HUES48 (cell line): ENCODE results near the gene SLC18A3.
A peak's percentile ranks its signal among the peaks of the same experiment; 100 is the strongest.

ENCODE experiments used
- H3K27ac ChIP-seq: one replicate; pipeline ENCODE4 v1.7.0; 2013; ENCODE audit warnings: low read depth, low read length, inconsistent platforms
- H3K27me3 ChIP-seq: 2 replicates; pipeline ENCODE4 v1.6.1; 2013; ENCODE audit warnings: mild to moderate bottlenecking, low read length; ENCODE audit not compliant: control insufficient read depth, insufficient read depth
- H3K36me3 ChIP-seq: 2 replicates; pipeline ENCODE4 v1.6.1; 2013; ENCODE audit warnings: low read length; ENCODE audit not compliant: control insufficient read depth, insufficient read depth
- H3K4me1 ChIP-seq: 2 replicates; pipeline ENCODE4 v1.6.1; 2013; ENCODE audit warnings: mild to moderate bottlenecking, low read length; ENCODE audit not compliant: control insufficient read depth, insufficient read depth
- H3K4me3 ChIP-seq: 2 replicates; pipeline ENCODE4 v1.5.1; 2013; ENCODE audit warnings: mild to moderate bottlenecking, low read depth, low read length
- H3K9ac ChIP-seq: 2 replicates; pipeline ENCODE4 v1.6.1; 2013; ENCODE audit warnings: mild to moderate bottlenecking, low read depth, low read length, moderate library complexity
- H3K9me3 ChIP-seq: 2 replicates; pipeline ENCODE4 v1.6.1; 2013; ENCODE audit warnings: low read length; ENCODE audit not compliant: control insufficient read depth, insufficient read depth

SLC18A3 gene

DNA sequence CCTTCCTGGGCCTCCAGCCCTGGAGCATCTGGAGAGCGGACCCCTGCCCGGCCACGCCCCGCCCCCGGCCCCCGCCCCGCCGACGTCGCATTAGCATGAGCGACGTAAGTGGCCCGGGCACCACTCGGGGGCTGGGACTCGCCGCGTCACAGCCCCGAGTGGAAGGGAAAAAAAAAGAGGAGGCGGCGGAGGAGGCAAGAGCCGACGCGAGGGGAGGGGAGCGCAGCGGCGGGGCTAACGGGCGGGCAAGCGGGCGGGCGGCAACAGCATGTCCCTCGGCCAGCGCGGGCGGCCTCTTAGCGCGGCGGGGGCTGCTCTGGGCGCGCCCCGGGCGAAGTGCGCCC, at the start of gene SLC18A3:
SLC18A3 (plus strand) TSS at position 197 of the 344 bp plus-strand sequence. CDS start 431 bp downstream, outside the sequence.
- Histone ChIP-seq H3K9me3 (no peaks in the 10 kb centered on the region), H3K9ac (no peak within 1 kb of the TSS), H3K27me3 (peaks cover 98% of the 10 kb centered on the region), H3K27ac (no peak within 1 kb of the TSS), H3K36me3 (no peaks in the 10 kb centered on the region), H3K4me3 (peak within 1 kb of the TSS; percentile 63), H3K4me1 (peaks cover 27% of the 10 kb centered on the region)

DNA sequence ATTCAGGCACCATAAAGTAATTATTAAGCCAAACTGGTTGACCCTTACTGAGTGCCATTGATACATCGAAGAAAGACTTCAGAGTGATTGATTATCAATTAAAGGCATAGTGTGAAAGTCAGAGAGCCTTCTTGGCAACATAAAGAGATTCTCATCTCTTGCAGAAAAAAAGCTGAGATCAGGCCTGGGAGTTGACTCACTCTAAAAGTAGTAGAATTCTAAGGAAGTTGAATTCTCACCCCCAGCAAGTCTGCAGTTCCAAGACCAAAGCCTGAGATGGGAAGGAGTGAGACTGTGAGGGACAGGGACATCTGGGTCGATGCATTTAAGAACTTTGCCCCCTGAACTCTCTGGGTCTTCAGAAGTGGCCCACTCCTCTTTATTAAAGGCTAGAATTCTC, 49.6 kb upstream of the SLC18A3 start:
- Histone ChIP-seq H3K9ac (no peak overlapping the region), H3K27me3 (no peaks in the 10 kb centered on the region), H3K27ac (no peak overlapping the region), H3K36me3 (no peaks in the 10 kb centered on the region), H3K4me3 (no peak overlapping the region), H3K4me1 (0 out of 2 replicates have a peak, but pooled peaks cover 8% of the 10 kb centered on the region), H3K9me3 (no peaks in the 10 kb centered on the region)

DNA sequence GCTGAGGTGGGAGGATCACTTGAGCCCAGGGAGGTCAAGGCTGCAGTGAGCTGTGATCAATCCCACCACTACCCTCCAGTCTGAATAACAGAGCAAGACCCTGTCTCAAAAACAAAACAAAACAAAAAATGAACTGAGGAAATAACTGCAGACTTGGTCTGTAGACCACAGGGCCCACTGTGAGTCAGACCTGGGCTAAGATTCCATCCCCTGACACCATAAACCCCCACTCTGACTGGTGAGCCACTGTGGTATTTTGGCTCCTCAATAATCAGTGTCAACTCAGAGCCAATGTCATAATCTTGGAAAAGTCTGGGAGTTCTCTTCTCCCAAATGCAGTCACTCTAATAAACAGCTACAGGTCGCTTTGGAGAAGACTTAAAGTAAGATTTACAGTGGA, 47.2 kb upstream of the SLC18A3 start:
- Histone ChIP-seq H3K4me1 (0 out of 2 replicates have a peak, but pooled peaks cover 8% of the 10 kb centered on the region), H3K4me3 (no peak overlapping the region), H3K9ac (no peak overlapping the region), H3K36me3 (no peaks in the 10 kb centered on the region), H3K9me3 (no peaks in the 10 kb centered on the region), H3K27me3 (no peaks in the 10 kb centered on the region), H3K27ac (no peak overlapping the region)

DNA sequence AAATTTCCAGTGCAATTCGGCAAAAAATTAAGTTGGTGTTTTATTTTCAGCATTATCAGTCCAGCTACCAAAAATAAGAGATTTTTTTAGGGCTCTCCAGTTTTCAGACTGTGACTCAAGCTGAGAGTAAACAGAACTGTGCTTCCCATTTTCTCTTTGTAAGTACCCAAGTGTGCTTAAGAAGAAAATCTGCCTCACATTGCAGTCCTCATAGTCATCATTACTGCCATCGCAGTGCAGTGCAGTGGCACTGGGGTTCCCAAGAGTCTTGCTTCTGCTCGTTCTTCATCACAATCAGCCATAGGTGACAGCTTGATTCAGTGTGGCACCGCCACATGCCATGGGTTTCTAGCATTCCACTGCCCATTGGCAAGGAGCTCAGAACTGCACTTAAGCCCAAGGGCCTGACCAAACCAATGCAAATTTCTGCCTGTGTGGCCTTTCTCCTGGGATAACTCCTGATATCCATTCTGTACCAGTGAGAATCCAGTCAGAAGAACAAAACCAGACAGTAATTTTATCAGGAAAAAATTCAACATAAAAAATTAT, 45.6 kb upstream of the SLC18A3 start:
- Histone ChIP-seq H3K27me3 (no peaks in the 10 kb centered on the region), H3K4me1 (0 out of 2 replicates have a peak, but pooled peaks cover 6% of the 10 kb centered on the region), H3K9me3 (no peaks in the 10 kb centered on the region), H3K4me3 (no peak overlapping the region), H3K9ac (no peak overlapping the region), H3K27ac (no peak overlapping the region), H3K36me3 (no peaks in the 10 kb centered on the region)

DNA sequence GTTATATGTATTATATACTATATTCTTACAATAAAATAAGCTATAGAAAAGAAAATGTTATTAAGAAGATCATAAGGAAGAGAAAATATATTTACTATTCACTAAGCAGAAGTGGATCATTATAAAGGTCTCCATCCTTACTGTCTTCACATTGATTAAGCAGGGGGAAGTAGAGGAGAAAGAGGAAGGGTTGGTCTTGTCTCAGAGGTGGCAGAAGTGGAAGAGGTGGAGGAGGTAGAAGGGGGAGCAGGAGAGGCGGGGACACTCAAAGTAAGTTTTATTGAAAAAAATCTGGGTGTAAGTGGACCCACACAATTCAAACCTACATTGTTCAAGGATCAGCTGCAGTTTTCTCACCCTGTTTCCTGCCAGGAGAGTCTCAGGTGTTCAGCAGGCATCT, 42.3 kb upstream of the SLC18A3 start:
- H3K4me1 ChIP-seq, result no peaks in the 10 kb centered on the region

DNA sequence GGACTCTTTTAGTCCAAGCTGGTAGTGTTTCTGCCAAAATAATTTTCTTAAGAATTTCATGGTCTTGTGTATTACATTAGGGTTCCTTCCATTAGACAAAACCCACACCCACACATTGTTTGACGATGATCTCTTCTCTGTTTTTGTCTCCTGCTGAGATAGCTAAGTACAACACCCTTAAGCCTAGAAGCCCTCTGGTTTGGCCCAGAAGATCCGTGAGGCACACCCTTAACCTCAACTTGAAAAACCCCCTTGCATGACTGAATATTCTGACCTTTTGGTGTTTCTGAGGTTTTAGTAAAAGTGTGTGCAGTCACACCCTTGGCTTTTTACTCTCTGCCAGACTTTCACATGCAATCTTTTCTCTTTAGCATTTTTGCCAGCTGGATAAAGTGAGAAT, 41.9 kb upstream of the SLC18A3 start:
- no peak overlapping the region for H3K27ac ChIP-seq
- H3K4me1 ChIP-seq, result no peaks in the 10 kb centered on the region
- H3K27me3 ChIP-seq, result no peaks in the 10 kb centered on the region
- no peak overlapping the region for H3K4me3 ChIP-seq
- H3K9ac ChIP-seq, result no peak overlapping the region
- no peaks in the 10 kb centered on the region for H3K9me3 ChIP-seq
- no peaks in the 10 kb centered on the region for H3K36me3 ChIP-seq

More for the DNA sequence above, 42.3 kb upstream of the SLC18A3 start:
- Histone ChIP-seq H3K36me3 (no peaks in the 10 kb centered on the region), H3K27me3 (no peaks in the 10 kb centered on the region), H3K9me3 (no peaks in the 10 kb centered on the region), H3K9ac (no peak overlapping the region), H3K27ac (no peak overlapping the region), H3K4me3 (no peak overlapping the region)

DNA sequence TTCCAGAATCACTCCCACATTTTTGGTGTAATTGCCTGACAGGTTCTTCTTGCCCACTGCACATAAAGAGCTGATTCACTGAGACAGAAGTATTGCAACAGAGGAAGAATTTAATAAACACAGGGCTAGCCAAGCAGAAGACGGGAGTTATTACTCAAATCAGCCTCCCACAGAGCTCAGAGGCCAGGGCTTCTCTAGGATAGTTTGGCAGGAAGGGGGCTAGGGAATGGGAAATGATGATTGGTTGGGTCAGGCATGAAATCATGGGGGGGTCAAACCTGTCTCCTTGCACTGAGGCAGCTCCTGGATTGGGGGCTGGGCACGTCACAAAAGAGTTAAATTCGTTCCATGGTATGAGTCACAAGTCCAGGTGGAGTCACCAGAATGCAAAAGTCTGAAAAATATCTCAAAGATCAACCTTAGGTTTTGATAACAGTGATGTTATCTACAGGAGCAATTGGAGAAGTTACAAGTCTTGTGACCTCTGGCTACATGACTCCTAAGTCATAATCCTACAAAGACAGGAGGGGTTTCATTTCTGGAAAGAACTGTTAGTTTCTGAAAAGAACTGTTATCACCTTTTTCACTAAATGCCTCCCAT, 41.0 kb upstream of the SLC18A3 start:
- Histone ChIP-seq H3K9ac (no peak overlapping the region), H3K4me1 (no peaks in the 10 kb centered on the region), H3K36me3 (no peaks in the 10 kb centered on the region), H3K27ac (no peak overlapping the region), H3K27me3 (no peaks in the 10 kb centered on the region), H3K9me3 (no peaks in the 10 kb centered on the region), H3K4me3 (no peak overlapping the region)

DNA sequence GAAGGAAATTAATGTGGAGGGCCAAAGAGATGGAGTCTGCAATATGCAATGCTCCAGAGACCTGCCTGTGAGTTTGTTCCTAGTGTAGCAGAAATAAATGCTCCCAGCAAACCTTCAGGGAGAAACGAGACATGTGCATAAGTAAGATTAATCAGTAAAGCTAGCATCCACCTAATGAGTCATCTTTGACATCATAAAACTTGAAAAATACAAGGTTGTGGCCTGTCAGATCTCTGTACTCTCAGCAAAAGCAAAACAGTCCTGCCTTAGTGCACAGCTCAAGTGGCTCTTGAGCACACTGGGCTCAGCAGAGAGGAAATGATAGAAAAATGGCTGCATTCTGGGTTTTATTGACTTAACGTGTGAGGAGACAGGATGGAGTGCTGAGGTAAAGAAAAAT, 38.7 kb upstream of the SLC18A3 start:
- H3K9me3 ChIP-seq, result no peaks in the 10 kb centered on the region
- no peak overlapping the region for H3K4me3 ChIP-seq
- H3K27me3 ChIP-seq, result no peaks in the 10 kb centered on the region
- no peak overlapping the region for H3K27ac ChIP-seq
- H3K36me3 ChIP-seq, result no peaks in the 10 kb centered on the region
- H3K4me1 ChIP-seq, result no peaks in the 10 kb centered on the region
- no peak overlapping the region for H3K9ac ChIP-seq

DNA sequence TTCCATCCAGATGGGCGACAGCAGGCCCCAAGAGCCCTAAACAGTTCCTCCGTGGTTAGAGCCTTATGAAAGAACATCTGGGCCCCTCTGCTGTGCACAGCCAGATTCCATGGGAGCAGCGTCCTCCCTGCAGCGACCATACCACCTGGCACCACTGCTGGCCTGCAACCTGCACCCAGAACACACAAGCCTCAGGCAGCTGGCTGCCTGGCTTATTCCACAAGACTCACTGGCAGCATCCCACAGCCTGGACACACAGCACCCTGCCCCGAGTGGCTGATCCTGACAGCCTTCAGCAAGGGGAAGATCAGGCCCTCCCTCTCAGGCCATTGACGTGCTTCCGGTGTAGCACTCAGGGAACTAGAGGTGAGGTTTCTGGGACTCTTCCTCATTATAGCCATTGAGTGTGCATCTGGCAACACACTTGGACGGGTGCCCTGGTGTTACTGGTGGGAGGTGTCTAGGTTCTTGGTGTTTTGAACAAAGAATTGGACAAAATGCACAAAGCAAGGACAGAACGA, 37.5 kb upstream of the SLC18A3 start:
- no peak overlapping the region for H3K9ac ChIP-seq
- H3K9me3 ChIP-seq, result no peaks in the 10 kb centered on the region
- H3K27ac ChIP-seq, result no peak overlapping the region
- no peaks in the 10 kb centered on the region for H3K36me3 ChIP-seq
- H3K27me3 ChIP-seq, result no peaks in the 10 kb centered on the region
- no peaks in the 10 kb centered on the region for H3K4me1 ChIP-seq
- H3K4me3 ChIP-seq, result no peak overlapping the region

DNA sequence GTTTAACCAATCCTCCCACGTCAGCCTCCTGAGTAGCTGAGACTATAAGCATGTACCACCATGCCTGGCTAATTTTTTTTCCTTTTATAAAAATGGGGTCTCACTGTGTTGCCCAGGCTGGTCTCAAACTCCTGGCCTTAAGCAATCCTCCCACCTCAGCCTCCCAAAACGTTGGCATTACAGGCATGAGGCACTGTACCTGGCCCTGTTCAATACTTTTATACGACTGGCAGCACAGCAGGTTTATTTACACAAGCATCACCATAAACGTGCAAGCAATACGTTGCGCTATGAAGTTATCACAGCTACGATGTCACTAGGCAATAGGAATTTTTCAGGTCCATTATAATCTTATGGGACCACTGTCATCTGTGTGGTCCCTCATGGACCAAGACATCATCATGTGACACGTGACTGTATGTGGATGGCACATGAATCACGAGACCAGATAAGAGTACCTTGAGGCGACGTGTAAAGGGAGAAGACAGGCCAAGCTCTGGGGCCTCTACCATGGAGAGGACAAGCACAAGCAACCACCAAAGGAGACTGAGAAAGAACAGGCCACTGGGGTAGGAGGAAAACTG, 34.5 kb upstream of the SLC18A3 start:
- H3K27me3 ChIP-seq, result no peaks in the 10 kb centered on the region
- H3K4me3 ChIP-seq, result no peak overlapping the region
- H3K9ac ChIP-seq, result no peak overlapping the region
- H3K36me3 ChIP-seq, result no peaks in the 10 kb centered on the region
- no peak overlapping the region for H3K27ac ChIP-seq
- no peaks in the 10 kb centered on the region for H3K9me3 ChIP-seq
- no peaks in the 10 kb centered on the region for H3K4me1 ChIP-seq

DNA sequence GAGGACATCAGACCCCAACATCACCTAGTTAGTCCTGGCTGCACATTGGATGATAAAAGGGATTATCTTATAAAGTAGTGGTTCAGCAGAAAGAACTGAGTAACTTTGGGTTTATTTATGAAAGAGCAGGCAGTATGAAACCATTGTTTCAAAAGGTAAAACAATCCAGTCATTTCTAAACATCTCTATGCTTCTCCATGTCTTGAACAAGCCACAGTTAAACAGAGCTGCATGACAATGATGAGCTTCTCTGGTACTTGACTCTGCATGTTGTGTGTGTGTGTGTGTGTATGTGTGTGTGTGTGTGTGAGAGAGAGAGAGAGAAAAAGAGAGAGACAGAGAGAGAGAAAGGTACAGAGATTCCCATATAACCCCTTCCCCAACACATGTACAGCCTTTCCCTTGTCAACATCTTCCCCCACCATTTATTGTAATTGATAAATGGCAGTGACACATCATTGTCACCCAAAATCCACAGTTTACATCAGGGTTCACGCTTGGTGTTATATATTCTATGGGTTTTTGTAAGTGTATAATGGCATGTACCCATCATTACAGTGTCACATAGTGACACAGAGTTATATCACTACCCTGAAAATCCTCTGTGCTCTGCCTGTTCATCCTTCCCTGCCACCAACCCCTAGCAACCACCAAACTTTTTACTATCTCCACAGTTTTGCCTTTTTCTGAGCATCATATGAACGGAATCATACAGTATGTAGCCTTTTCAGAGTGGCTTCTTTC, 32.8 kb upstream of the SLC18A3 start:
- H3K36me3 ChIP-seq, result no peaks in the 10 kb centered on the region
- no peaks in the 10 kb centered on the region for H3K4me1 ChIP-seq
- no peak overlapping the region for H3K27ac ChIP-seq
- no peaks in the 10 kb centered on the region for H3K9me3 ChIP-seq
- H3K9ac ChIP-seq, result no peak overlapping the region
- H3K4me3 ChIP-seq, result no peak overlapping the region
- H3K27me3 ChIP-seq, result no peaks in the 10 kb centered on the region
